GM23338 (cell line): ENCODE results near the gene GNAO1.

Source experiments
- CREB1 ChIP-seq: fragments of 250-450 bp; sonication (Bioruptor Pico); IDR thresholded peaks from 2 replicates; pipeline ENCODE4 v1.5.0; 2020; ENCODE audit warnings: low read depth, mild to moderate bottlenecking, moderate library complexity
- EZH2 ChIP-seq: fragments of 200-600 bp; sonication (generic); IDR thresholded peaks from one replicate; pipeline ENCODE4 v1.8.0; 2017; ENCODE audit warnings: antibody characterized with exemption, mild to moderate bottlenecking, low read depth; ENCODE audit not compliant: unreplicated experiment
- EZH2phosphoT487 ChIP-seq: fragments of 200-600 bp; sonication (generic); IDR thresholded peaks from one replicate; pipeline ENCODE4 v1.8.1; 2018; ENCODE audit warnings: antibody characterized with exemption; ENCODE audit not compliant: unreplicated experiment
- JUNB ChIP-seq: IDR thresholded peaks from one replicate; pipeline ENCODE4 v1.6.1; 2016; ENCODE audit warnings: antibody characterized with exemption; ENCODE audit not compliant: unreplicated experiment
- NANOG ChIP-seq: IDR thresholded peaks from 2 replicates; pipeline ENCODE4 v1.6.1; 2016; ENCODE audit warnings: antibody characterized with exemption, borderline replicate concordance
- POLR2AphosphoS5 ChIP-seq: IDR thresholded peaks from 2 replicates; pipeline ENCODE4 v1.6.1; 2016; ENCODE audit warnings: antibody characterized with exemption, low read depth
- STAT1 ChIP-seq: IDR thresholded peaks from one replicate; pipeline ENCODE4 v1.6.1; 2016; ENCODE audit warnings: antibody characterized with exemption; ENCODE audit not compliant: unreplicated experiment
- ZNF114 ChIP-seq: fragments of 250-450 bp; sonication (Bioruptor Pico); IDR thresholded peaks from 2 replicates; pipeline ENCODE4 v1.5.0; 2020; ENCODE audit warnings: mild to moderate bottlenecking, moderate library complexity
- ZNF331 ChIP-seq: fragments of 250-450 bp; sonication (Bioruptor Pico); IDR thresholded peaks from 2 replicates; pipeline ENCODE4 v1.5.0; 2020; ENCODE audit warnings: low read depth, mild to moderate bottlenecking, moderate library complexity
- TF ChIP-seq, protein P1 (sequence below), 2 experiments: fragments of 200-600 bp in 1 of 2; sonication (generic) in 1 of 2; conservative IDR thresholded peaks; 2 replicates each; pipeline versions ENCODE4 v1.5.1 to v1.6.1; 2016 to 2017; ENCODE audit warnings: antibody characterized with exemption in 2 of 2, low read depth in 2 of 2, mild to moderate bottlenecking in 2 of 2, moderate library complexity in 1 of 2
- TF ChIP-seq, protein P2 (sequence below): IDR thresholded peaks from one replicate; pipeline ENCODE4 v1.6.1; 2018; ENCODE audit warnings: antibody characterized with exemption; ENCODE audit not compliant: unreplicated experiment
- TF ChIP-seq, protein P3 (sequence below): IDR thresholded peaks from 2 replicates; pipeline ENCODE4 v1.6.1; 2016; ENCODE audit warnings: antibody characterized with exemption
- TF ChIP-seq, protein P4 (sequence below): fragments of 250-450 bp; sonication (Bioruptor Pico); IDR thresholded peaks from 2 replicates; pipeline ENCODE4 v1.5.0; 2020; ENCODE audit warnings: mild to moderate bottlenecking, moderate library complexity

DNA sequence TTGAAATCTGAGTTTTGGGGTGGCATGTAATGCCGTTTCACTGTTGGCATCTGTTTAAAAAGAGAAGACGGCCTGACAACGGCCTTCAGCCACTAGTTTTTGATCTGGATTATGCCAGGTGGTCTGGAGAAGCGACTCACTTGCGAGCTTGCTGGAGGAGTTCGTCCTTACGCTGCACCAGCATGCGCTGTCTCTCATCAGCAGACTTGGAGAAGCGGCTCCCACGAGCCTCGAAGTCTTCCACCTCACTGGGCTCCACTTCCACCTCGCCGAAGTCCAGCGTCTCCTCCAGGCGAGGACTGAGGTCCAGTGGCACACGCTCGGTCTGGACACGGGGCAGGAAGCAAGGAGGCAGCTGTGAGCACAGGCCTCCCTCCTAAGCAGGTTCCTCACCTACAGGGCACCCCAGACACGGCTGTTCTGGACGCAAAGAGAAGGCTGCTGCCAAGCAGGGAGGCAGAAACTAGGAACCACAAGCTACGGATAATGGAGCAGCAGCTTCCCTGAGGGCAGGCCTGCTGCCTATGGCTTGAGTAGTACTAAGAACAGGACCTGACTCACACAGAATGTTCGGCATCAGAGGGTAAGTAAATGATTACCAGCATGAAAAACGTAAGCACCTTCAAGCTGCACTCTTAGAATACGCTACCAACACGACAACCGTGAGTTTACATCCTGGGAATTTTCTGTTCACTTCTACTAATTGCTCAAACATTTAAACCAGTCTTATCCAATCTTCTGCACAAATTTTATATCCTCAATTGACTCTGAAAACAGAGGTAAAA, 172.7 kb downstream of the GNAO1 start:
- TF ChIP-seq, protein P1, sequence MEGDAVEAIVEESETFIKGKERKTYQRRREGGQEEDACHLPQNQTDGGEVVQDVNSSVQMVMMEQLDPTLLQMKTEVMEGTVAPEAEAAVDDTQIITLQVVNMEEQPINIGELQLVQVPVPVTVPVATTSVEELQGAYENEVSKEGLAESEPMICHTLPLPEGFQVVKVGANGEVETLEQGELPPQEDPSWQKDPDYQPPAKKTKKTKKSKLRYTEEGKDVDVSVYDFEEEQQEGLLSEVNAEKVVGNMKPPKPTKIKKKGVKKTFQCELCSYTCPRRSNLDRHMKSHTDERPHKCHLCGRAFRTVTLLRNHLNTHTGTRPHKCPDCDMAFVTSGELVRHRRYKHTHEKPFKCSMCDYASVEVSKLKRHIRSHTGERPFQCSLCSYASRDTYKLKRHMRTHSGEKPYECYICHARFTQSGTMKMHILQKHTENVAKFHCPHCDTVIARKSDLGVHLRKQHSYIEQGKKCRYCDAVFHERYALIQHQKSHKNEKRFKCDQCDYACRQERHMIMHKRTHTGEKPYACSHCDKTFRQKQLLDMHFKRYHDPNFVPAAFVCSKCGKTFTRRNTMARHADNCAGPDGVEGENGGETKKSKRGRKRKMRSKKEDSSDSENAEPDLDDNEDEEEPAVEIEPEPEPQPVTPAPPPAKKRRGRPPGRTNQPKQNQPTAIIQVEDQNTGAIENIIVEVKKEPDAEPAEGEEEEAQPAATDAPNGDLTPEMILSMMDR (conservative IDR thresholded peaks at IDR 0.05; ENCODE audit: low read depth in 2 of 2) = no peak
- TF ChIP-seq POLR2AphosphoS5 (no peak), EZH2 (no peak), STAT1 (no peak), CREB1 (CRISPR knock-in tag) (no peak), EZH2phosphoT487 (no peak), JUNB (no peak), ZNF114 (no peak), ZNF331 (CRISPR knock-in tag) (no peak), NANOG (no peak)
- TF ChIP-seq, protein P2, sequence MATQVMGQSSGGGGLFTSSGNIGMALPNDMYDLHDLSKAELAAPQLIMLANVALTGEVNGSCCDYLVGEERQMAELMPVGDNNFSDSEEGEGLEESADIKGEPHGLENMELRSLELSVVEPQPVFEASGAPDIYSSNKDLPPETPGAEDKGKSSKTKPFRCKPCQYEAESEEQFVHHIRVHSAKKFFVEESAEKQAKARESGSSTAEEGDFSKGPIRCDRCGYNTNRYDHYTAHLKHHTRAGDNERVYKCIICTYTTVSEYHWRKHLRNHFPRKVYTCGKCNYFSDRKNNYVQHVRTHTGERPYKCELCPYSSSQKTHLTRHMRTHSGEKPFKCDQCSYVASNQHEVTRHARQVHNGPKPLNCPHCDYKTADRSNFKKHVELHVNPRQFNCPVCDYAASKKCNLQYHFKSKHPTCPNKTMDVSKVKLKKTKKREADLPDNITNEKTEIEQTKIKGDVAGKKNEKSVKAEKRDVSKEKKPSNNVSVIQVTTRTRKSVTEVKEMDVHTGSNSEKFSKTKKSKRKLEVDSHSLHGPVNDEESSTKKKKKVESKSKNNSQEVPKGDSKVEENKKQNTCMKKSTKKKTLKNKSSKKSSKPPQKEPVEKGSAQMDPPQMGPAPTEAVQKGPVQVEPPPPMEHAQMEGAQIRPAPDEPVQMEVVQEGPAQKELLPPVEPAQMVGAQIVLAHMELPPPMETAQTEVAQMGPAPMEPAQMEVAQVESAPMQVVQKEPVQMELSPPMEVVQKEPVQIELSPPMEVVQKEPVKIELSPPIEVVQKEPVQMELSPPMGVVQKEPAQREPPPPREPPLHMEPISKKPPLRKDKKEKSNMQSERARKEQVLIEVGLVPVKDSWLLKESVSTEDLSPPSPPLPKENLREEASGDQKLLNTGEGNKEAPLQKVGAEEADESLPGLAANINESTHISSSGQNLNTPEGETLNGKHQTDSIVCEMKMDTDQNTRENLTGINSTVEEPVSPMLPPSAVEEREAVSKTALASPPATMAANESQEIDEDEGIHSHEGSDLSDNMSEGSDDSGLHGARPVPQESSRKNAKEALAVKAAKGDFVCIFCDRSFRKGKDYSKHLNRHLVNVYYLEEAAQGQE = no peak
- TF ChIP-seq, protein P3, sequence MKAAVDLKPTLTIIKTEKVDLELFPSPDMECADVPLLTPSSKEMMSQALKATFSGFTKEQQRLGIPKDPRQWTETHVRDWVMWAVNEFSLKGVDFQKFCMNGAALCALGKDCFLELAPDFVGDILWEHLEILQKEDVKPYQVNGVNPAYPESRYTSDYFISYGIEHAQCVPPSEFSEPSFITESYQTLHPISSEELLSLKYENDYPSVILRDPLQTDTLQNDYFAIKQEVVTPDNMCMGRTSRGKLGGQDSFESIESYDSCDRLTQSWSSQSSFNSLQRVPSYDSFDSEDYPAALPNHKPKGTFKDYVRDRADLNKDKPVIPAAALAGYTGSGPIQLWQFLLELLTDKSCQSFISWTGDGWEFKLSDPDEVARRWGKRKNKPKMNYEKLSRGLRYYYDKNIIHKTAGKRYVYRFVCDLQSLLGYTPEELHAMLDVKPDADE = no peak
- TF ChIP-seq, protein P4, sequence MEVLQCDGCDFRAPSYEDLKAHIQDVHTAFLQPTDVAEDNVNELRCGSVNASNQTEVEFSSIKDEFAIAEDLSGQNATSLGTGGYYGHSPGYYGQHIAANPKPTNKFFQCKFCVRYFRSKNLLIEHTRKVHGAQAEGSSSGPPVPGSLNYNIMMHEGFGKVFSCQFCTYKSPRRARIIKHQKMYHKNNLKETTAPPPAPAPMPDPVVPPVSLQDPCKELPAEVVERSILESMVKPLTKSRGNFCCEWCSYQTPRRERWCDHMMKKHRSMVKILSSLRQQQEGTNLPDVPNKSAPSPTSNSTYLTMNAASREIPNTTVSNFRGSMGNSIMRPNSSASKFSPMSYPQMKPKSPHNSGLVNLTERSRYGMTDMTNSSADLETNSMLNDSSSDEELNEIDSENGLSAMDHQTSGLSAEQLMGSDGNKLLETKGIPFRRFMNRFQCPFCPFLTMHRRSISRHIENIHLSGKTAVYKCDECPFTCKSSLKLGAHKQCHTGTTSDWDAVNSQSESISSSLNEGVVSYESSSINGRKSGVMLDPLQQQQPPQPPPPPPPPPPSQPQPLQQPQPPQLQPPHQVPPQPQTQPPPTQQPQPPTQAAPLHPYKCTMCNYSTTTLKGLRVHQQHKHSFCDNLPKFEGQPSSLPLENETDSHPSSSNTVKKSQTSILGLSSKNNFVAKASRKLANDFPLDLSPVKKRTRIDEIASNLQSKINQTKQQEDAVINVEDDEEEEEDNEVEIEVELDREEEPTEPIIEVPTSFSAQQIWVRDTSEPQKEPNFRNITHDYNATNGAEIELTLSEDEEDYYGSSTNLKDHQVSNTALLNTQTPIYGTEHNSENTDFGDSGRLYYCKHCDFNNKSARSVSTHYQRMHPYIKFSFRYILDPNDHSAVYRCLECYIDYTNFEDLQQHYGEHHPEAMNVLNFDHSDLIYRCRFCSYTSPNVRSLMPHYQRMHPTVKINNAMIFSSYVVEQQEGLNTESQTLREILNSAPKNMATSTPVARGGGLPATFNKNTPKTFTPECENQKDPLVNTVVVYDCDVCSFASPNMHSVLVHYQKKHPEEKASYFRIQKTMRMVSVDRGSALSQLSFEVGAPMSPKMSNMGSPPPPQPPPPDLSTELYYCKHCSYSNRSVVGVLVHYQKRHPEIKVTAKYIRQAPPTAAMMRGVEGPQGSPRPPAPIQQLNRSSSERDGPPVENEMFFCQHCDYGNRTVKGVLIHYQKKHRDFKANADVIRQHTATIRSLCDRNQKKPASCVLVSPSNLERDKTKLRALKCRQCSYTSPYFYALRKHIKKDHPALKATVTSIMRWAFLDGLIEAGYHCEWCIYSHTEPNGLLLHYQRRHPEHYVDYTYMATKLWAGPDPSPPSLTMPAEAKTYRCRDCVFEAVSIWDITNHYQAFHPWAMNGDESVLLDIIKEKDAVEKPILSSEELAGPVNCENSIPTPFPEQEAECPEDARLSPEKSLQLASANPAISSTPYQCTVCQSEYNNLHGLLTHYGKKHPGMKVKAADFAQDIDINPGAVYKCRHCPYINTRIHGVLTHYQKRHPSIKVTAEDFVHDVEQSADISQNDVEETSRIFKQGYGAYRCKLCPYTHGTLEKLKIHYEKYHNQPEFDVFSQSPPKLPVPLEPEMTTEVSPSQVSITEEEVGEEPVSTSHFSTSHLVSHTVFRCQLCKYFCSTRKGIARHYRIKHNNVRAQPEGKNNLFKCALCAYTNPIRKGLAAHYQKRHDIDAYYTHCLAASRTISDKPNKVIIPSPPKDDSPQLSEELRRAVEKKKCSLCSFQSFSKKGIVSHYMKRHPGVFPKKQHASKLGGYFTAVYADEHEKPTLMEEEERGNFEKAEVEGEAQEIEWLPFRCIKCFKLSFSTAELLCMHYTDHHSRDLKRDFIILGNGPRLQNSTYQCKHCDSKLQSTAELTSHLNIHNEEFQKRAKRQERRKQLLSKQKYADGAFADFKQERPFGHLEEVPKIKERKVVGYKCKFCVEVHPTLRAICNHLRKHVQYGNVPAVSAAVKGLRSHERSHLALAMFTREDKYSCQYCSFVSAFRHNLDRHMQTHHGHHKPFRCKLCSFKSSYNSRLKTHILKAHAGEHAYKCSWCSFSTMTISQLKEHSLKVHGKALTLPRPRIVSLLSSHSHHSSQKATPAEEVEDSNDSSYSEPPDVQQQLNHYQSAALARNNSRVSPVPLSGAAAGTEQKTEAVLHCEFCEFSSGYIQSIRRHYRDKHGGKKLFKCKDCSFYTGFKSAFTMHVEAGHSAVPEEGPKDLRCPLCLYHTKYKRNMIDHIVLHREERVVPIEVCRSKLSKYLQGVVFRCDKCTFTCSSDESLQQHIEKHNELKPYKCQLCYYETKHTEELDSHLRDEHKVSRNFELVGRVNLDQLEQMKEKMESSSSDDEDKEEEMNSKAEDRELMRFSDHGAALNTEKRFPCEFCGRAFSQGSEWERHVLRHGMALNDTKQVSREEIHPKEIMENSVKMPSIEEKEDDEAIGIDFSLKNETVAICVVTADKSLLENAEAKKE (CRISPR knock-in tag) = no peak
